ENCODE data around the gene SPTLC3. TPM values are rescaled to one million over a fixed set of nuclear protein-coding genes. Genes with fewer than 3 reads are reported as not detected.

Gene SPTLC3
- total RNA-seq, 1 donor, result under 0.01 TPM

DNA sequence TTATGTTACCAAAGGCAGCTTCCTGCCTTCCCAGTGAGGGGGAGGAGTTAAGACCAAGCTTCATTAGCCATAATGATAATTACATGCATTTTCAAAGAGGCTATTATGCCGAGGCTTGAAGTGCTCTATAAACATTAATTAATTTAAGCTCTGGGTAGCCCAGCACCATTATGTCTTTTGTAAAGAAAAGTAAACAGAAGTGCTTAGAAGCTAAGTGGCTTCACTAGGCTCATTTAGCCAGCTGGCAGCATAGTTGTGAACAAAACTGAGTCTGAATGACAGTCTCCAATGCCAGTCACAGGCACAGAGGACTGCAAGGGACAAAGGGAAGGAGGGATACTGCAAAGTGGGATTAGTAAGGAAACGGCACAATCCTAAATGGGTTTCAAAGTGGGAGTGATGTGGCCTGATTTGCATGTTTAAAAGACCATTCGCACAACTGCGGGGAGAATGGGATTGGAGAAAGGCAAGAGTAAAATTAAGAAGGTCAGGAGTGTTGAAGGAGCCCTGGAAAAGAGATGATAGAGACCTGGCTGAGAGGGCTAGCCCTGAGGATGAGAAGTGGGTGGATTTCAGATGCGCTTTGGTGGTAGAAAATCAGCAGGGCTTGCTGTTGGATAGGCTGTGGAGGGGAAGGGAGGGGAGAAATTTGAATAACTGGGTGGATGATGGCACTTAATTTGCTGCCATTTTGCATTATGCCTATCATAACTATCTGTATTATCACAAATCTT lies 192.2 kb downstream of the SPTLC3 start:
- no peak overlapping the region for H3K4me3 ChIP-seq (ENCODE audit: low read depth, low read length)
- DNase-seq (ENCODE audit: low read depth), result no peak
- TF ChIP-seq, protein P1, sequence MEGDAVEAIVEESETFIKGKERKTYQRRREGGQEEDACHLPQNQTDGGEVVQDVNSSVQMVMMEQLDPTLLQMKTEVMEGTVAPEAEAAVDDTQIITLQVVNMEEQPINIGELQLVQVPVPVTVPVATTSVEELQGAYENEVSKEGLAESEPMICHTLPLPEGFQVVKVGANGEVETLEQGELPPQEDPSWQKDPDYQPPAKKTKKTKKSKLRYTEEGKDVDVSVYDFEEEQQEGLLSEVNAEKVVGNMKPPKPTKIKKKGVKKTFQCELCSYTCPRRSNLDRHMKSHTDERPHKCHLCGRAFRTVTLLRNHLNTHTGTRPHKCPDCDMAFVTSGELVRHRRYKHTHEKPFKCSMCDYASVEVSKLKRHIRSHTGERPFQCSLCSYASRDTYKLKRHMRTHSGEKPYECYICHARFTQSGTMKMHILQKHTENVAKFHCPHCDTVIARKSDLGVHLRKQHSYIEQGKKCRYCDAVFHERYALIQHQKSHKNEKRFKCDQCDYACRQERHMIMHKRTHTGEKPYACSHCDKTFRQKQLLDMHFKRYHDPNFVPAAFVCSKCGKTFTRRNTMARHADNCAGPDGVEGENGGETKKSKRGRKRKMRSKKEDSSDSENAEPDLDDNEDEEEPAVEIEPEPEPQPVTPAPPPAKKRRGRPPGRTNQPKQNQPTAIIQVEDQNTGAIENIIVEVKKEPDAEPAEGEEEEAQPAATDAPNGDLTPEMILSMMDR (IDR thresholded peaks at IDR 0.05; ENCODE audit: insufficient read depth, low read depth, low read length), result no peak

DNA sequence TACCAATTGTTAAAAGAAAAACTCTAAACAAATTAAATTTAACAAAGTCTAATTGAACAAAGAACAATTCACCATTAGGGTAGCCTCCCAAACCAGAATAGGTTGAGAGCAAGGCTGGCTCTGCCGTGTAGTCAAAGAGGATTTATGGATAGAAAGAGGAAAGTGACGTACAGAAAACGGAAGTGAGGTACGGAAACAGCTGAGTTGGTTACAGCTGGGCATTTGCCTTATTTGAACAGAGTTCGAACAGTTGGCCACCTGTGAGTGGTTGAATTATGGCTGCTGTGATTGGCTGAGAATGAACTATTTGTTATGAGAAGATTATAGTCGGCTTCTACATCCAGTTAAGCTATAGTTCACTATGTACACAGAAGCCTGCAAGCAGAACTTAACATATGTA lies 193.8 kb downstream of the SPTLC3 start:
- TF ChIP-seq, protein P1 (IDR thresholded peaks at IDR 0.05; ENCODE audit: insufficient read depth, low read depth, low read length), result no peak
- DNase-seq (ENCODE audit: low read depth), result no peak
- H3K4me3 ChIP-seq (ENCODE audit: low read depth, low read length), result no peak overlapping the region

DNA sequence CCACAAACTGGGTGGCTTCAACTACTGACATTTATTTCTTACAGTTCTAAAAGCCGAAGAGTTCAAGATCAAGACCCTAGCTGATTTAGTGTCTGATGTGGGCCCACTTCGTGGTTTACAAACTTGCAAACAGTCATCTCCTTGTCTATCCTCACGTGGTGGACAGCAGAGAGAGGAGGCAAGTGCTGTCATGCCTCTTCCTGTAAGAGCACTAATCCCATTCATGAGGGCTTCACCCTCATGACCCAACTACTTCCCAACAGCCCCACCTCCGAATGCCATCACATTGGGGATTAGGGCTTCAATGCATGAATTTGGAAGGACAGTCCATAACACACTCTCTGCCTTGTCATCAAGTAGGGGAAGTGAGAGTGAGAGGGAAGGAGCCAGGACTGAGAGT lies 196.7 kb downstream of the SPTLC3 start:
- no peak for DNase-seq (ENCODE audit: low read depth)
- no peak overlapping the region for H3K4me3 ChIP-seq (ENCODE audit: low read depth, low read length)
- TF ChIP-seq, protein P1 (IDR thresholded peaks at IDR 0.05; ENCODE audit: insufficient read depth, low read depth, low read length), result no peak

DNA sequence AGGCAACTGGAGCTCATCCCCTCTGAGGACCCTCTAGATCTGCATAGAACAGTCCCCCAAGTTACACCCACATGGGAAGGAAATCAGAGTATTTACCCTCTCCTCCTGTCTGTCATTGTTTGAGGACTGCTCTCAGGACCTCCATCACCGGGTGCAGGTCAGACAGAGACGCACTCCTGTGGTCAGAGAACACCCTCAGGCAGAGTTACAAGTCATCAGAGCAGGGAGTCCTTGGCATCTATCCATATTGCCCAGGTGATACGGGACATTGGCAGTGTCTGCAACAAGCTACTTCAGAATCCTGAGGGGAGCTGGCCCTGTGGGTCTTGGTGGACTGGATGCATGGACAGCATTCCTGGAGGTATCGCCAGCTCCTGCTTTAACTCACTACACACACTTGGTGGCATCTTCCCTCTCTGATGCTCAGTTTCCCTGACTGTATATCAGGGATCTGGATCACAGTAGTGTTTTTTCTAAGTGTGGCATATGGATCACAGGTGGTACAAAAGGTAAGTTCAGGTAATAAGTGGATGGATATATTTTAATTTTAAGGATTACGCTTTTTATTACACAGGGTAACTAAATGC lies 197.2 kb downstream of the SPTLC3 start:
- H3K4me3 ChIP-seq (ENCODE audit: low read depth, low read length), result no peak overlapping the region
- TF ChIP-seq, protein P1 (IDR thresholded peaks at IDR 0.05; ENCODE audit: insufficient read depth, low read depth, low read length), result no peak
- DNase-seq (ENCODE audit: low read depth), result no peak

DNA sequence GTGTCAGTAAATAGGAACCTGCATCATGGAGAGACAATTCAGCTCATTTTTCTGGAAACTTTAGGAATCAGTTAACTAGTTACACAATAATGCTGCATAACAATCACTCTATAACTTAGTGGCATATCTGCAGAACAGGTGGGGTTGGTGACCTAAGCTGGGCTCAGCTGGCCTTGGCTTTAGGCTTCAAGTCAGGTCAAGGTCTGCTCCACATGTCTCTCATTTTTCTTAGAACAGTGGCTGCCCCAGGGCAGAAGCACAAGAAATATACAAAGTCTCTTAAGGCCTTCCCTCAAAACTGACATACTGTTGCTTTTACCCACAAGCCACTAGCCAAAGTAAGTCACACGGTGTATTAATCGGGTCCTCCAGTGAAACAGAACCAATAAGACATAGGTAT lies 198.2 kb downstream of the SPTLC3 start:
- no peak for DNase-seq (ENCODE audit: low read depth)
- H3K4me3 ChIP-seq (ENCODE audit: low read depth, low read length), result no peak overlapping the region
- TF ChIP-seq, protein P1 (IDR thresholded peaks at IDR 0.05; ENCODE audit: insufficient read depth, low read depth, low read length), result no peak

DNA sequence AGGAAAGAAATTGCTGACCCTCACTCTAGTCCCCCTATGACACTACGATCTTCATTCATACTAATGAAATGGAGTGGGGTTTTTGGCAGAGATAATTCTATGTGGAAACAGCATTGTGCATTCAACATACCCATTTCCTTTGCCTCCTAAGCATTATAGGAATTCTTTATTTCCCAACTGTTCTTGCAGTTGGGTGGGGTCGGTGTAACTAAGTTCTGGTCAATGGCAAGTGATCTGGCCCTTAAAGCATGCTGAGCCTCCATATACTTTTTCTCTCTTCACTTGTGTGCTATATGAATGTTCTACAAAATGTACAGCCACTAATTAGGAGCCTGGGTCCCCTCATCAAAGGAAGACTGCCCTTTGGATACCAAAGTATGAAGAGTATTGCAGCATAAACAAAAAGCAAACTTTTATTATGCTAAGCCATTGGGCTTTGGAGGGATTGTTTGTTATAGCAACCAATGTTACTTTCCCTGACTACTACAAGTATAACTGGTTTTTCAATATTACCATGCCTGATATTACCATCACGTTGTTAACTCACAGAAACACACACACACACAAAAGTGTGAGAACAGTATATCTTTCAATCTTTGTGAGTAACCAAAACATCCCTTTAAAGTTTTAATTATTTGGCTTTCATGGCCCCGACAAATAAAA lies 203.3 kb downstream of the SPTLC3 start:
- no peak overlapping the region for H3K4me3 ChIP-seq (ENCODE audit: low read depth, low read length)
- no peak for DNase-seq (ENCODE audit: low read depth)

More for the DNA sequence above, 203.3 kb downstream of the SPTLC3 start:
- TF ChIP-seq, protein P1 (IDR thresholded peaks at IDR 0.05; ENCODE audit: insufficient read depth, low read depth, low read length), result no peak

Measured in fibroblast of villous mesenchyme (primary cell).